Right lobe of liver (tissue), 6 donors: ENCODE results near the gene KRTAP1-1. TPM values are rescaled to one million over a fixed set of nuclear protein-coding genes. Genes with fewer than 3 reads are reported as not detected.

Experiments
- ATAC-seq, 4 donors: fragments of 200-7000 bp; cut with Tn5 transposase; one replicate each; pipeline ENCODE4 v1.9.1; 2020; ENCODE audit warnings: mild to moderate bottlenecking in 4 of 4, moderate library complexity in 4 of 4
- DNase-seq, 3 donors: peaks; one replicate each; pipeline ENCODE4 v3.0.0-alpha.2; 2020
- H3K27ac ChIP-seq, 3 donors: fragments of 200-600 bp; one replicate each; pipeline ENCODE4 v1.8.0; 2022
- H3K27me3 ChIP-seq, 2 donors: fragments of 200-600 bp; one replicate each; pipeline ENCODE4 v1.8.0; 2022
- H3K36me3 ChIP-seq, 4 donors: fragments of 200-600 bp; sonication (generic) in 1 of 4; one replicate each; pipeline versions ENCODE4 v1.5.1 to v1.8.0; 2017 to 2022; ENCODE audit warnings: control low read depth in 1 of 4
- H3K4me1 ChIP-seq, 4 donors: fragments of 200-600 bp; sonication (generic) in 1 of 4; one replicate each; pipeline versions ENCODE4 v1.5.1 to v1.8.0; 2017 to 2022; ENCODE audit warnings: control low read depth in 1 of 4
- H3K4me3 ChIP-seq, 3 donors: fragments of 200-600 bp; one replicate each; pipeline ENCODE4 v1.8.0; 2022
- H3K9me3 ChIP-seq, 4 donors: fragments of 200-600 bp; sonication (generic) in 1 of 4; one replicate each; pipeline versions ENCODE4 v1.5.1 to v1.8.0; 2017 to 2022; ENCODE audit warnings: control low read depth in 1 of 4
- CTCF ChIP-seq, 4 donors: fragments of 200-600 bp in 3 of 4; fragments of 450-650 bp in 1 of 4; IDR thresholded peaks; one replicate each; pipeline versions ENCODE4 v1.5.1 to v1.8.0; 2016 to 2022; ENCODE audit warnings: antibody characterized with exemption in 4 of 4, mild to moderate bottlenecking in 2 of 4
- POLR2A ChIP-seq: fragments of 450-650 bp; IDR thresholded peaks from one replicate; pipeline ENCODE4 v1.6.1; 2017; ENCODE audit warnings: antibody characterized with exemption, mild to moderate bottlenecking
- WGBS: methylation state at CpG from one replicate; pipeline ENCODE4 v1.1.6; 2018; ENCODE audit warnings: low coverage, low lambda C conversion rate; ENCODE audit not compliant: insufficient coverage; ENCODE audit errors: missing lambda C conversion rate; 5-methylcytosine and 5-hydroxymethylcytosine counted together
- intact Hi-C, 2 donors: fragments of 100-400 bp; cut with DNase I; formaldehyde crosslinking; loops; one replicate each; pipeline versions ENCODE4 v1.11.2 to v1.14.1; 2022
- total RNA-seq, 6 experiments: library from RNA; depleted of rRNA in 2 of 6; stranded (reverse); fragments of >200 nt in 2 of 6; fragmentation: NEBNext Ultra II Directional in 3 of 6; extraction: Animal tissue kit (Norgen Biotek cat#: 25700) in 3 of 6; gene quantifications; one replicate each; pipeline versions ENCODE4 v1.1.0 to v1.2.4, GENCODE V29; 2016 to 2023
- donor health status: DM: no; HTN: yes; CAD: no.
- donor health status: DM: no; HTN: no; CAD: no.
- donor health status: DM: no; HTN: no; CAD: no.
- donor health status: DM: no; HTN: yes; CAD: no.
- donor health status: DM: no; HTN: yes; CAD: no.

KRTAP1-1 gene
- total RNA-seq, 6 experiments from 2014 or later: not detected

- no peaks in the 10 kb centered on the region for H3K4me1 ChIP-seq
- intact Hi-C loops: no loop called here
Observed at GRCh38 chr17:40997361-40997760, 43.9 kb downstream of the KRTAP1-1 start.

GRCh38 chr17:40996829-40997228 is 44.4 kb downstream of the KRTAP1-1 start:
- ATAC-seq: no peak
- H3K36me3 ChIP-seq: no peaks in the 10 kb centered on the region
- no peak for TF ChIP-seq POLR2A
- TF ChIP-seq CTCF (IDR thresholded peaks at IDR 0.05): no peak
- H3K4me3 ChIP-seq: no peak overlapping the region
- H3K9me3 ChIP-seq: no peaks in the 10 kb centered on the region
- DNase-seq: no peak
- intact Hi-C loops: no loop called here
- no peak overlapping the region for H3K27ac ChIP-seq
- WGBS: 69% methylated on average over 4 of the region's 4 CpGs
- peaks cover 3 to 5% of the 10 kb centered on the region in 2 donors for H3K27me3 ChIP-seq
- no peaks in the 10 kb centered on the region for H3K4me1 ChIP-seq

More at GRCh38 chr17:40997361-40997760, 43.9 kb downstream of the KRTAP1-1 start:
- no peaks in the 10 kb centered on the region for H3K9me3 ChIP-seq
- peaks cover 3 to 5% of the 10 kb centered on the region in 2 donors for H3K27me3 ChIP-seq
- no peak overlapping the region for H3K27ac ChIP-seq
- no peak overlapping the region for H3K4me3 ChIP-seq
- TF ChIP-seq POLR2A: no peak
- TF ChIP-seq CTCF (IDR thresholded peaks at IDR 0.05): no peak
- WGBS: 51% methylated on average over 2 of the region's 2 CpGs
- ATAC-seq: no peak
- no peaks in the 10 kb centered on the region for H3K36me3 ChIP-seq
- no peak for DNase-seq

- 8% methylated on average over 1 of the region's 1 CpG for WGBS
- TF ChIP-seq CTCF (IDR thresholded peaks at IDR 0.05): no peak
- TF ChIP-seq POLR2A: no peak
Observed at GRCh38 chr17:40995116-40995515, 46.1 kb downstream of the KRTAP1-1 start.

GRCh38 chr17:40993839-40994238 is 47.4 kb downstream of the KRTAP1-1 start, which contains the start of gene KRTAP3-3:
TSS of gene KRTAP3-3 (minus strand) at chr17:40994164. CDS start at chr17:40994097, 67 bp downstream.
- Histone ChIP-seq H3K27ac (no peak within 1 kb of the TSS), H3K36me3 (no peaks in the 10 kb centered on the region), H3K4me3 (no peak within 1 kb of the TSS), H3K9me3 (no peaks in the 10 kb centered on the region), H3K4me1 (no peaks in the 10 kb centered on the region), H3K27me3 (peaks cover 5 to 15% of the 10 kb centered on the region in 2 donors)
- WGBS: 0% methylated on average over 1 of the region's 4 CpGs
- ATAC-seq (no peak), DNase-seq (no peak)
- no peak for TF ChIP-seq POLR2A
- no peak for TF ChIP-seq CTCF (IDR thresholded peaks at IDR 0.05)
- intact Hi-C loops: no loop called here

More at GRCh38 chr17:40995116-40995515, 46.1 kb downstream of the KRTAP1-1 start:
- no peak for ATAC-seq
- no peak for DNase-seq
- H3K27ac ChIP-seq: no peak overlapping the region
- H3K9me3 ChIP-seq: no peaks in the 10 kb centered on the region
- no peaks in the 10 kb centered on the region for H3K4me1 ChIP-seq
- H3K27me3 ChIP-seq: peaks cover 5 to 15% of the 10 kb centered on the region in 2 donors
- intact Hi-C loops: no loop called here
- H3K4me3 ChIP-seq: no peak overlapping the region
- no peaks in the 10 kb centered on the region for H3K36me3 ChIP-seq

GRCh38 chr17:40993084-40993483 is 48.2 kb downstream of the KRTAP1-1 start:
- no peak for TF ChIP-seq POLR2A
- no peak for TF ChIP-seq CTCF (IDR thresholded peaks at IDR 0.05)
- Histone ChIP-seq H3K27ac (no peak overlapping the region), H3K4me1 (no peaks in the 10 kb centered on the region), H3K9me3 (no peaks in the 10 kb centered on the region), H3K36me3 (no peaks in the 10 kb centered on the region), H3K4me3 (no peak overlapping the region), H3K27me3 (peaks cover 5 to 12% of the 10 kb centered on the region in 2 donors)
- 56% methylated on average over 2 of the region's 2 CpGs for WGBS
- DNase-seq: no peak
- no peak for ATAC-seq
- intact Hi-C loops: no loop called here
